GM12874 (cell line): Measurements from ENCODE around the gene PPP4C.

Experiments
- TF ChIP-seq, protein P1 (sequence below): IDR thresholded peaks from 2 replicates; pipeline ENCODE4 v1.5.1; 2011; ENCODE audit warnings: low read depth, mild to moderate bottlenecking, control low read depth, low read length, moderate library complexity; ENCODE audit not compliant: insufficient read depth

PPP4C gene

GRCh38 chr16:30075503-30076275 lies at the start of gene PPP4C:
PPP4C (plus strand) TSS chr16:30075994; CDS start chr16:30076378, 384 bp downstream.
- TF ChIP-seq, protein P1, sequence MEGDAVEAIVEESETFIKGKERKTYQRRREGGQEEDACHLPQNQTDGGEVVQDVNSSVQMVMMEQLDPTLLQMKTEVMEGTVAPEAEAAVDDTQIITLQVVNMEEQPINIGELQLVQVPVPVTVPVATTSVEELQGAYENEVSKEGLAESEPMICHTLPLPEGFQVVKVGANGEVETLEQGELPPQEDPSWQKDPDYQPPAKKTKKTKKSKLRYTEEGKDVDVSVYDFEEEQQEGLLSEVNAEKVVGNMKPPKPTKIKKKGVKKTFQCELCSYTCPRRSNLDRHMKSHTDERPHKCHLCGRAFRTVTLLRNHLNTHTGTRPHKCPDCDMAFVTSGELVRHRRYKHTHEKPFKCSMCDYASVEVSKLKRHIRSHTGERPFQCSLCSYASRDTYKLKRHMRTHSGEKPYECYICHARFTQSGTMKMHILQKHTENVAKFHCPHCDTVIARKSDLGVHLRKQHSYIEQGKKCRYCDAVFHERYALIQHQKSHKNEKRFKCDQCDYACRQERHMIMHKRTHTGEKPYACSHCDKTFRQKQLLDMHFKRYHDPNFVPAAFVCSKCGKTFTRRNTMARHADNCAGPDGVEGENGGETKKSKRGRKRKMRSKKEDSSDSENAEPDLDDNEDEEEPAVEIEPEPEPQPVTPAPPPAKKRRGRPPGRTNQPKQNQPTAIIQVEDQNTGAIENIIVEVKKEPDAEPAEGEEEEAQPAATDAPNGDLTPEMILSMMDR, result no peak

DNA sequence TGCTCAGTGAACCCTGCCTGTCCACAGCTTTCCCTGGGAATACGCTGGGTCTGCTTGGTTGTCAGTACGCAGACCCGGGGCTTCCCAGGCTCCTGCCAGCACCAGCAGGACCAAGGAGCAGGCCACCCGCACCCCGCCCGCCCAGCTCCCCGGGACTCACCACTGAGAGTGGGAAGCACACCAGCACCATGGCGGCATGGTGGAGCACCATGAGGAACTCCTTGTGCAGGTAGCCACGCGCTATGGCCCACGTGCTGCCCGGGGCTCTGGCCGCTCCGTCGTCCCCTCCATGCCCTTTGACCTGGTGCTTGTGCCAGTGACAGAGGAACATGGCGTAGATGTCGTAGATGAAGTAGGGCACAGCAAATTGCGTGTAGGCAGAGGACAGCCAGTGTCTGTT lies 49.3 kb upstream of the PPP4C start:
- TF ChIP-seq, protein P1, result no peak

- TF ChIP-seq, protein P1, result no peak
These were observed 48.0 kb upstream of the PPP4C start for GRCh38 chr16:30027588-30028437.

DNA sequence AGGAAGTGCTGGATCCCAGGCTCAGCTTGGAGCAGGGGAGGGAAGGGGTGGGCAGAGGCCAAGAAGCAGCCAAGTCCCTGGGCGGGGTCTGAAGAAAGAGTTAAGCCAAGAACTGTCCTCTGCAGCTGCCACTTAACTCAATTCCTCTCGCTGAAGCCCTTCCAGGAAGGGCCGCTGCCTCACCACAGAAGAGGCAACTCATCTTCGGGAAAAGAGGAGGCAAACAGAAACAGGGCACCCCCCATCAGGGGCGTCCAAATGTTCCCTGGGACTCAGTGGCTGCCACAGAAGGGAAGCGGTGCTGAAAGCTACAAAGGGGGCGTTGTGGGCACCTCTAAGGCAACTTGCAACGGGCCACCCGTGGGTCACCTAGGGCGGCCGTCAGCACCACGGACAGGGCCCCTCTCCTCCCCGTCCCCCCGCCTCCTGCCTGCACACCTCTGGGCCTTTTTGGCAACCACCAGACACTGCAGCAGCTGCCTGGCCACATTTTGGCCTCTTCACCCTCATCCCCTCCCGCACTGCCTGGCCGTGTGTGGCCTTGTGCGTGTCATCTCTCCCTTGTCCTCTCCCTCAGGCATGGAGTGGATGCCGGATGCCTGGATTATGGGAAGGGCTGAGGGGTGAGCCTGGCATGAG lies 47.2 kb upstream of the PPP4C start:
- TF ChIP-seq, protein P1, result no peak

- TF ChIP-seq, protein P1, result no peak
These were observed 45.6 kb upstream of the PPP4C start for GRCh38 chr16:30030011-30030685.

GRCh38 chr16:30030841-30031413 lies 44.9 kb upstream of the PPP4C start, which contains the start of gene TLCD3B:
TLCD3B (minus strand) TSS chr16:30031271; CDS start chr16:30030527, 744 bp downstream.
- TF ChIP-seq, protein P1, result no peak
